HEK293T (cell line): ENCODE data around the gene PRORP.
"Not testable (repeated sequence)": the region's sequence is repeated elsewhere in the genome, so short reads cannot be mapped to it uniquely, and the experiment has no call there.

Experiments
- CTCF ChIA-PET: fragments of 350-600 bp; formaldehyde crosslinking; extraction: SDS; loops from one replicate; lab custom pipeline; 2021; ENCODE audit warnings: antibody characterized with exemption, inconsistent platforms; lab: Yijun Ruan, JAX
- POLR2A ChIA-PET: fragments of 350-600 bp; formaldehyde crosslinking; extraction: SDS; loops from one replicate; lab custom pipeline; 2020; ENCODE audit warnings: antibody characterized with exemption, inconsistent platforms; lab: Yijun Ruan, JAX
- DNase-seq: peaks from one replicate; pipeline ENCODE4 v3.0.0; 2012; ENCODE audit warnings: mixed read lengths; ENCODE audit errors: extremely low spot score
- ARNT ChIP-seq: fragments of 450-650 bp; IDR thresholded peaks from 2 replicates; pipeline ENCODE4 v1.6.1; 2017; ENCODE audit warnings: mild to moderate bottlenecking
- BHLHE40 ChIP-seq: fragments of 450-650 bp; IDR thresholded peaks from 2 replicates; pipeline ENCODE4 v1.6.1; 2016; ENCODE audit warnings: mild to moderate bottlenecking, moderate library complexity, borderline replicate concordance
- CTBP1 ChIP-seq: fragments of 450-650 bp; IDR thresholded peaks from 2 replicates; pipeline ENCODE4 v1.6.1; 2016; ENCODE audit warnings: borderline replicate concordance
- ELF4 ChIP-seq: fragments of 450-650 bp; IDR thresholded peaks from 2 replicates; pipeline ENCODE4 v1.6.1; 2017; ENCODE audit warnings: antibody characterized with exemption
- FOXA1 ChIP-seq: fragments of 450-650 bp; IDR thresholded peaks from 2 replicates; pipeline ENCODE4 v1.6.1; 2016; ENCODE audit warnings: mild to moderate bottlenecking
- FOXK2 ChIP-seq: fragments of 450-650 bp; IDR thresholded peaks from 2 replicates; pipeline ENCODE4 v1.6.1; 2016; ENCODE audit warnings: mild to moderate bottlenecking
- FOXM1 ChIP-seq: fragments of 450-650 bp; IDR thresholded peaks from 2 replicates; pipeline ENCODE4 v1.6.1; 2017; ENCODE audit warnings: mild to moderate bottlenecking, borderline replicate concordance
- HDGF ChIP-seq: fragments of 450-650 bp; IDR thresholded peaks from 2 replicates; pipeline ENCODE4 v1.6.1; 2017; ENCODE audit warnings: antibody characterized with exemption, borderline replicate concordance
- L3MBTL2 ChIP-seq: fragments of 450-650 bp; conservative IDR thresholded peaks from 2 replicates; pipeline ENCODE4 v1.6.1; 2016; ENCODE audit warnings: mild to moderate bottlenecking
- LEF1 ChIP-seq: fragments of 450-650 bp; IDR thresholded peaks from 2 replicates; pipeline ENCODE4 v1.6.1; 2017; ENCODE audit warnings: mild to moderate bottlenecking, borderline replicate concordance
- NFRKB ChIP-seq: fragments of 450-650 bp; IDR thresholded peaks from 2 replicates; pipeline ENCODE4 v1.6.1; 2016; ENCODE audit warnings: mild to moderate bottlenecking, moderate library complexity
- SP1 ChIP-seq: fragments of 450-650 bp; IDR thresholded peaks from 2 replicates; pipeline ENCODE4 v1.6.1; 2017
- SUZ12 ChIP-seq: fragments of 450-650 bp; IDR thresholded peaks from 2 replicates; pipeline ENCODE4 v1.6.1; 2016; ENCODE audit warnings: mild to moderate bottlenecking
- TARDBP ChIP-seq: fragments of 450-650 bp; IDR thresholded peaks from 2 replicates; pipeline ENCODE4 v1.6.1; 2016
- ZNF384 ChIP-seq: fragments of 450-650 bp; IDR thresholded peaks from 2 replicates; pipeline ENCODE4 v1.6.1; 2016
- TF ChIP-seq, protein P1 (sequence below): fragments of 450-650 bp; IDR thresholded peaks from 2 replicates; pipeline ENCODE4 v1.6.1; 2016

Gene PRORP

GRCh38 chr14:35085441-35085840, 36.9 kb upstream of the PRORP start:
- POLR2A ChIA-PET: no interaction called here
- CTCF ChIA-PET: no interaction called here
- TF ChIP-seq ARNT: no peak
- no peak for DNase-seq

DNA sequence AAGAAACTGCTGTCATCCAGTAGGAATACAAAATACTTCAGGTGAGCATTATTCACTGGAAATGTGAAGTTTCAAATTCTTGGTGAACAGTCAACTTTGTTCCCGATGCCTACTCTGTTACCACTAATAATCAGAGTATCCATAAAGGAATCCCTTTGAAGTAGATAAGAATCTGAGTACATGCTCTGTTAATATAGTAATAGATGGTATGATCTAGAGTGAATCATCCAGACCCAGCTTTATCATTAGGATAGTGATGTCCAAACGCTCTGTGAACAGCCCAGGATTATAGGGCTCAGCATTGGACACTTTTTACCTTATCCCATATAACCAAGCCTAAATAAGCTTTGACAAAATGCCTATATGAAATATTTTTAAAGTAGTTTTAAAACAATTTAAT, 33.8 kb upstream of the PRORP start:
- no peak for DNase-seq
- ChIA-PET CTCF (interaction anchor here (0.7 kb wide), 1 partner anchor 351 kb away, joined by 7 read pairs; no protein-coding TSS in a partner anchor), POLR2A (no interaction called here)
- TF ChIP-seq BHLHE40: no peak
- TF ChIP-seq NFRKB: no peak
- TF ChIP-seq ELF4: no peak
- no peak for TF ChIP-seq HDGF
- no peak for TF ChIP-seq SUZ12
- no peak for TF ChIP-seq ARNT
- TF ChIP-seq FOXK2: no peak
- TF ChIP-seq, protein P1, sequence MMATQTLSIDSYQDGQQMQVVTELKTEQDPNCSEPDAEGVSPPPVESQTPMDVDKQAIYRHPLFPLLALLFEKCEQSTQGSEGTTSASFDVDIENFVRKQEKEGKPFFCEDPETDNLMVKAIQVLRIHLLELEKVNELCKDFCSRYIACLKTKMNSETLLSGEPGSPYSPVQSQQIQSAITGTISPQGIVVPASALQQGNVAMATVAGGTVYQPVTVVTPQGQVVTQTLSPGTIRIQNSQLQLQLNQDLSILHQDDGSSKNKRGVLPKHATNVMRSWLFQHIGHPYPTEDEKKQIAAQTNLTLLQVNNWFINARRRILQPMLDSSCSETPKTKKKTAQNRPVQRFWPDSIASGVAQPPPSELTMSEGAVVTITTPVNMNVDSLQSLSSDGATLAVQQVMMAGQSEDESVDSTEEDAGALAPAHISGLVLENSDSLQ: no peak
- TF ChIP-seq FOXA1: no peak

DNA sequence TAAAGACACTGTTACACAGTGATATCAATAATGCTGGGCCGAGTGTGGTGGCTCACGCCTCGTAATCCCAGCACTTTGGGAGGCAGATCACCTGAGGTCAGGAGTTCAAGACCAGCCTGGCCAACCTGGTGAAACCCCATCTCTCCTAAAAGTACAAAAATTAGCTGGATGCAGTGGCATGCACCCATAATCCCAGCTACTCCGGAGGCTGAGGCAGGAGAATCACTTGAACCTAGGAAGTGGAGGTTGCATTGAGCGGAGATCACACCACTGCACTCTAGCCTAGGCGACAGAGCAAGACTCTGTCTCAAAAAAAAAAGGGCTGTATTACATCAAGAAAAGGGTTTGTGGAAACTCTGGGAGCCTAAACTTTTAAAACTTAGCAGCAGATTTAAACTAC, 27.7 kb upstream of the PRORP start:
- POLR2A ChIA-PET: interaction anchor here (0.7 kb wide), 1 partner anchor 399 kb away, joined by 3 read pairs; no protein-coding TSS in a partner anchor
- CTCF ChIA-PET, DNase-seq: not testable (repeated sequence)

GRCh38 chr14:35107866-35108265, 14.5 kb upstream of the PRORP start:
- CTCF ChIA-PET: no interaction called here
- POLR2A ChIA-PET: interaction anchor here (0.8 kb wide), 1 partner anchor 8 kb away, joined by 3 read pairs; no protein-coding TSS in a partner anchor
- TF ChIP-seq, protein P1: no peak
- no peak for DNase-seq

DNA sequence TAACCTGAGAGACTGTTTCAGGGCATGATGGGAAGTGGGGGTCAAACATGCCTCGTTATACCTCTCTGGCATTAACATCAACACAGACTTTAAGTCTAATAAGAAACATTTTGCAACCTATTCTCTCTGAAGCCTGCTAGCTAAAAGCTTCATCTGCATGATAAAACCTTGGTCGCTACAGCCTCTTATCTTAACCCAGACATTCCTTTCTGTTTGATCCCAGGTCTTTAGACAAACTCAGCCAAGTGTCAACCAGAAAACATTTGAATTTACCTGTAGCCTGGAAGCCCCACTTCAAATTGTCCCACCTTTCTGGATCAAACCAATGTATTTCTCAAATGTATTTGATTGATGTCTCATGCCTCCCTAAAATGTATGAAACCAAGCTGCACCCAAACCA, 9.7 kb upstream of the PRORP start:
- POLR2A ChIA-PET: no interaction called here
- CTCF ChIA-PET: no interaction called here
- no peak for TF ChIP-seq SUZ12
- DNase-seq: no peak

DNA sequence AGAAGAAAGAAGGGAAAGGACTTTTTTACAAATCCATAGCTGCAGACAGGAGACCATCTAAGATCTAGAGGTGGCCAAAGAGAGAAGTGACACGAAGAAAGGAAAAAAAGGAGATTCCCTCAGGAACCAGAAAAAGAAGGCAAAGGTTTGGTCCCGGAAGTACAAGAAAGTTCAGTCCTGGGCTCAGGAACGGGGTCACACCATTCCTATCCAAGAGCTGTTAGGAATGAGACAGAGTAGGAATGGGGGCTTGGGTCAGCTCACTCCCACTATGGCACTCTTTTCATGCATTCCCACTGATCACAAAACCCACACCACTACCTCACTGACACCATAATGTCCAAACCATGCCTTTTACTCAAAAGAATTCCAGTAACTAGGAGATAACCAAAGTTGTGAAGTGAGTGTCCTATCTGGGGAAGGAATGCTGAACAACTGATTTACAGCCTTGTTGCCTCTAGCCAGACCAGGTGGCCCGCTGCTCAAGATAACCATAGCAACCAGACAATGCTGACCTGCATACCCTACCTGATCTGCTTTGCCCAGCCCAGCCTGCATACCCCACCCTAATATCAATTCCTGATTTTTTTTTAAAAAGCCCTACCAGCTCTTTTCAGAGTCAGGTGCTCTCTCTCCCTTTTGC, 8.9 kb upstream of the PRORP start:
- ChIA-PET POLR2A (interaction anchor here (0.8 to 1.2 kb wide), 2 partner anchors 8 to 10 kb away, joined by 3 read pairs; partner anchors contain the start of gene PPP2R3C), CTCF (no interaction called here)
- no peak for DNase-seq
- no peak for TF ChIP-seq ZNF384
- no peak for TF ChIP-seq LEF1
- TF ChIP-seq FOXA1: no peak
- no peak for TF ChIP-seq TARDBP
- no peak for TF ChIP-seq NFRKB
- TF ChIP-seq CTBP1: no peak
- no peak for TF ChIP-seq SP1
- TF ChIP-seq SUZ12: no peak
- TF ChIP-seq ARNT: no peak
- TF ChIP-seq HDGF: no peak

DNA sequence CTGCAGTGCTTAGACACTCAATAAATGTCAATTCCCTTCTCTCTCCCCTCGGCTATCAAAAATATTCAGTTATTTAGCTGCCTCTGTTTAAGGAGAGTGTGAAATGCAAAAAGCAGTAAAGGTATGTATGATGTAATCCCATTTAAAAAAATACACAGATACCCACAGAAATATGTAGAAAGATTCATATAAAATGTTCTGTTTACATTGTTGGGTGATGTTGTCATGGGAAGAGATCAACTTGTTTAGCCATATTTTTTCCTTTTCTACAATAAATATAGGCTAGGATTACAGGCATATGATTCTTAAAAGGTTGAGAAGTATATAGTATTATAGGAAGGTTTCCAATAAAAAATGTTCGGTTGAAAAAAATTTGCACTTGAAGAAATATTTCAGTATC, 8.3 kb upstream of the PRORP start:
- no peak for DNase-seq
- TF ChIP-seq L3MBTL2 (no peak), FOXM1 (no peak), SP1 (no peak), BHLHE40 (no peak), NFRKB (no peak), LEF1 (no peak), ZNF384 (no peak), ARNT (no peak), HDGF (no peak), CTBP1 (no peak), FOXK2 (no peak), SUZ12 (no peak), ELF4 (no peak), FOXA1 (no peak), TARDBP (no peak)
- TF ChIP-seq, protein P1: no peak
- CTCF ChIA-PET: no interaction called here
- POLR2A ChIA-PET: interaction anchor here (0.8 to 1.2 kb wide), 2 partner anchors 8 to 9 kb away, joined by 3 read pairs; partner anchors contain the start of gene PPP2R3C

DNA sequence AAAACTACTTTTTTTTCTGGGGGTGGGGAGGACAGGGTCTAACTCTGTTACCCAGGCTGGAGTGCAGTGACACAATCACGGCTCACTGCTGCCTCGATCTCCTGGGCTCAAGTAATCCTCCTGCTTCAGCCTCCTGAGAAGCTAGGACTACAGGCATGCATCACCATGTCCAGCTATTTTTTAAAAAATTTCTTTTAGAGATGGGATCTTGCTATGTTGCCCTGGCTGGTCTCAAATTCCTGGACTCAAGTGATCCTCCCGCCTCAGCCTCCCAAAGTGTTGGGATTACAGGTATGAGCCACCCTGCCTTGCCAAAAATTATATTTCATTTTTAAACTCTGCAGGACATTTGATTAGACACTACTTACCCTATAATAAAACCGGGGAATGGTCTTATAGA, 6.1 kb upstream of the PRORP start:
- TF ChIP-seq FOXM1 (no peak), SUZ12 (no peak), HDGF (no peak), TARDBP (no peak), FOXK2 (no peak), ZNF384 (no peak)
- POLR2A ChIA-PET: interaction anchor here (1.4 kb wide), 1 partner anchor 9 kb away, joined by 3 read pairs; no protein-coding TSS in a partner anchor
- CTCF ChIA-PET: no interaction called here
- no peak for DNase-seq
